ENCODE results near the gene L3MBTL4. TPM values are rescaled to one million over a fixed set of nuclear protein-coding genes. Genes with fewer than 3 reads are reported as not detected.

The L3MBTL4 gene
- total RNA-seq, 1 experiment from 2014 or later = not detected

GRCh38 chr18:6200204-6200774, 214.4 kb downstream of the L3MBTL4 start (continued):
- TF ChIP-seq JUND (IDR thresholded peaks at IDR 0.05) (no peak), ZFX (IDR thresholded peaks at IDR 0.05) (no peak), SRF (IDR thresholded peaks at IDR 0.05; ENCODE audit: low read depth) (no peak), POLR2A (IDR thresholded peaks at IDR 0.05; ENCODE audit: borderline replicate concordance, extremely low read depth, insufficient read depth, insufficient read length) (no peak), EZH2phosphoT487 (IDR thresholded peaks at IDR 0.05; ENCODE audit: borderline replicate concordance) (no peak), YY1 (IDR thresholded peaks at IDR 0.05; ENCODE audit: extremely low read depth, insufficient replicate concordance, low read depth, low read length) (no peak), RAD21 (IDR thresholded peaks at IDR 0.05; ENCODE audit: low read depth) (no peak)

DNA sequence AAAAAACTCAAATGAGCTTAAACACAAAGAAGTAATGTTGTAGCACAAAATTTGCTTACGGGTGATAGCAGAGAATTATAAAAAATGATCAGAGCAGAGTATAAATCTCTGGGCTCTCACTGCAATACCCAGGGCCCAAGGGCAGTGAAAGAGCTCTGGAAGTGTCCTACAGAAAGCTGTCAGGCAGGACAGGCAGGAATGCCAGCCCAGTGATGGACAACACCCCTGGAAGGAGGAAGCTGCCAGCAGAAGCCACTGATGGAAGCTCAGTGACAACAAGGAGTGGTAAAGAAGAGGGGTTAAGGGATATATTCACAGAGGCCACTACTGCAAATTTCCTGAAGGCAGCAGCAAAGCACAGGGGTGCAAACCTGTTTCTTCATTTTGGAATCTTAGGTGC, 214.9 kb downstream of the L3MBTL4 start:
- no peak for DNase-seq (ENCODE audit: low read depth, low spot score)
- no peak overlapping the region for H3K4me2 ChIP-seq (ENCODE audit: low read length)
- no peaks in the 10 kb centered on the region for H3K27me3 ChIP-seq (ENCODE audit: insufficient read depth, low read length)
- ChIA-PET CTCF (no interaction called here), RAD21 (ENCODE audit: low non-redundant PET in 1 of 2, low total read pairs in 2 of 2, uncharacterized antibody in 2 of 2, unreplicated experiment in 2 of 2) (no interaction called here), POLR2A (no interaction called here)
- intact Hi-C loops (cut with micrococcal nuclease) = no loop called here
- no peaks in the 10 kb centered on the region for H4K20me1 ChIP-seq (ENCODE audit: insufficient read depth)
- no peak for ATAC-seq
- H3K79me2 ChIP-seq (ENCODE audit: insufficient read depth, low read length) = no peaks in the 10 kb centered on the region
- peaks cover 14 to 45% of the 10 kb centered on the region in 2 experiments; a peak in 2 of 4 replicates for H3K9me3 ChIP-seq (ENCODE audit: control insufficient read depth in 1 of 2, insufficient read depth in 1 of 2, low read depth in 1 of 2, low read length in 2 of 2)
- H3K9me2 ChIP-seq (ENCODE audit: insufficient read depth) = no peaks in the 10 kb centered on the region
- H3K27ac ChIP-seq (ENCODE audit: low read depth, low read length) = no peak overlapping the region
- no peaks in the 10 kb centered on the region for H3K36me3 ChIP-seq (ENCODE audit: control insufficient read depth in 1 of 2, insufficient read depth in 2 of 2, low read length in 2 of 2)
- H2AFZ ChIP-seq (ENCODE audit: low read depth, low read length, poor library complexity, severe bottlenecking) = no peak overlapping the region
- no peak overlapping the region for H3K4me3 ChIP-seq (replicated peaks in 1 of 2; ENCODE audit: low read depth in 1 of 2, low read length in 2 of 2)
- BruUV-seq (replicated peaks) = no TSS peak
- no peak overlapping the region for H3K9ac ChIP-seq (ENCODE audit: low read length)
- no peaks in the 10 kb centered on the region for H3K4me1 ChIP-seq (ENCODE audit: control insufficient read depth in 1 of 2, insufficient read depth in 2 of 2, low read length in 2 of 2)
- TF ChIP-seq EGR1 (IDR thresholded peaks at IDR 0.05; ENCODE audit: low read depth) (no peak), EZH2phosphoT487 (IDR thresholded peaks at IDR 0.05; ENCODE audit: borderline replicate concordance) (no peak), ZFX (IDR thresholded peaks at IDR 0.05) (no peak), SIN3A (IDR thresholded peaks at IDR 0.05; ENCODE audit: low read depth) (no peak), POLR2AphosphoS5 (IDR thresholded peaks at IDR 0.05; ENCODE audit: low read depth, low read length) (no peak), SRF (IDR thresholded peaks at IDR 0.05; ENCODE audit: low read depth) (no peak), EZH2 (IDR thresholded peaks at IDR 0.05) (no peak), TCF7L2 (IDR thresholded peaks at IDR 0.05; ENCODE audit: borderline replicate concordance, extremely low read depth, insufficient read depth, insufficient read length) (no peak), YY1 (IDR thresholded peaks at IDR 0.05; ENCODE audit: extremely low read depth, insufficient replicate concordance, low read depth, low read length) (no peak), FOSL1 (IDR thresholded peaks at IDR 0.05; ENCODE audit: low read depth) (no peak), RAD21 (IDR thresholded peaks at IDR 0.05; ENCODE audit: low read depth) (no peak), JUND (IDR thresholded peaks at IDR 0.05) (no peak), CEBPB (IDR thresholded peaks at IDR 0.05; ENCODE audit: low read depth) (no peak), ZBTB33 (IDR thresholded peaks at IDR 0.05; ENCODE audit: extremely low read depth, insufficient replicate concordance, low read length) (no peak), ZNF274 (IDR thresholded peaks at IDR 0.05; ENCODE audit: low read depth, low read length) (no peak), SP1 (IDR thresholded peaks at IDR 0.05; ENCODE audit: low read depth) (no peak)
- TF ChIP-seq, protein P1, sequence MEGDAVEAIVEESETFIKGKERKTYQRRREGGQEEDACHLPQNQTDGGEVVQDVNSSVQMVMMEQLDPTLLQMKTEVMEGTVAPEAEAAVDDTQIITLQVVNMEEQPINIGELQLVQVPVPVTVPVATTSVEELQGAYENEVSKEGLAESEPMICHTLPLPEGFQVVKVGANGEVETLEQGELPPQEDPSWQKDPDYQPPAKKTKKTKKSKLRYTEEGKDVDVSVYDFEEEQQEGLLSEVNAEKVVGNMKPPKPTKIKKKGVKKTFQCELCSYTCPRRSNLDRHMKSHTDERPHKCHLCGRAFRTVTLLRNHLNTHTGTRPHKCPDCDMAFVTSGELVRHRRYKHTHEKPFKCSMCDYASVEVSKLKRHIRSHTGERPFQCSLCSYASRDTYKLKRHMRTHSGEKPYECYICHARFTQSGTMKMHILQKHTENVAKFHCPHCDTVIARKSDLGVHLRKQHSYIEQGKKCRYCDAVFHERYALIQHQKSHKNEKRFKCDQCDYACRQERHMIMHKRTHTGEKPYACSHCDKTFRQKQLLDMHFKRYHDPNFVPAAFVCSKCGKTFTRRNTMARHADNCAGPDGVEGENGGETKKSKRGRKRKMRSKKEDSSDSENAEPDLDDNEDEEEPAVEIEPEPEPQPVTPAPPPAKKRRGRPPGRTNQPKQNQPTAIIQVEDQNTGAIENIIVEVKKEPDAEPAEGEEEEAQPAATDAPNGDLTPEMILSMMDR (IDR thresholded peaks at IDR 0.05 in 2 of 3, conservative IDR thresholded peaks at IDR 0.05 in 1 of 3; ENCODE audit: borderline replicate concordance in 1 of 3, insufficient read depth in 1 of 3, low read depth in 2 of 3, low read length in 2 of 3) = no peak
